GM23338 (cell line): ENCODE measurements around the gene PTPRN2.

ENCODE experiments used
- EZH2 ChIP-seq: fragments of 200-600 bp; sonication (generic); IDR thresholded peaks from one replicate; pipeline ENCODE4 v1.8.0; 2017; ENCODE audit warnings: antibody characterized with exemption, mild to moderate bottlenecking, low read depth; ENCODE audit not compliant: unreplicated experiment
- POLR2AphosphoS5 ChIP-seq: IDR thresholded peaks from 2 replicates; pipeline ENCODE4 v1.6.1; 2016; ENCODE audit warnings: antibody characterized with exemption, low read depth
- ZNF331 ChIP-seq: fragments of 250-450 bp; sonication (Bioruptor Pico); IDR thresholded peaks from 2 replicates; pipeline ENCODE4 v1.5.0; 2020; ENCODE audit warnings: low read depth, mild to moderate bottlenecking, moderate library complexity
- TF ChIP-seq, protein P1 (sequence below), 2 experiments: fragments of 200-600 bp in 1 of 2; sonication (generic) in 1 of 2; conservative IDR thresholded peaks; 2 replicates each; pipeline versions ENCODE4 v1.5.1 to v1.6.1; 2016 to 2017; ENCODE audit warnings: antibody characterized with exemption in 2 of 2, low read depth in 2 of 2, mild to moderate bottlenecking in 2 of 2, moderate library complexity in 1 of 2
- TF ChIP-seq, protein P2 (sequence below): IDR thresholded peaks from one replicate; pipeline ENCODE4 v1.6.1; 2018; ENCODE audit warnings: antibody characterized with exemption; ENCODE audit not compliant: unreplicated experiment

DNA sequence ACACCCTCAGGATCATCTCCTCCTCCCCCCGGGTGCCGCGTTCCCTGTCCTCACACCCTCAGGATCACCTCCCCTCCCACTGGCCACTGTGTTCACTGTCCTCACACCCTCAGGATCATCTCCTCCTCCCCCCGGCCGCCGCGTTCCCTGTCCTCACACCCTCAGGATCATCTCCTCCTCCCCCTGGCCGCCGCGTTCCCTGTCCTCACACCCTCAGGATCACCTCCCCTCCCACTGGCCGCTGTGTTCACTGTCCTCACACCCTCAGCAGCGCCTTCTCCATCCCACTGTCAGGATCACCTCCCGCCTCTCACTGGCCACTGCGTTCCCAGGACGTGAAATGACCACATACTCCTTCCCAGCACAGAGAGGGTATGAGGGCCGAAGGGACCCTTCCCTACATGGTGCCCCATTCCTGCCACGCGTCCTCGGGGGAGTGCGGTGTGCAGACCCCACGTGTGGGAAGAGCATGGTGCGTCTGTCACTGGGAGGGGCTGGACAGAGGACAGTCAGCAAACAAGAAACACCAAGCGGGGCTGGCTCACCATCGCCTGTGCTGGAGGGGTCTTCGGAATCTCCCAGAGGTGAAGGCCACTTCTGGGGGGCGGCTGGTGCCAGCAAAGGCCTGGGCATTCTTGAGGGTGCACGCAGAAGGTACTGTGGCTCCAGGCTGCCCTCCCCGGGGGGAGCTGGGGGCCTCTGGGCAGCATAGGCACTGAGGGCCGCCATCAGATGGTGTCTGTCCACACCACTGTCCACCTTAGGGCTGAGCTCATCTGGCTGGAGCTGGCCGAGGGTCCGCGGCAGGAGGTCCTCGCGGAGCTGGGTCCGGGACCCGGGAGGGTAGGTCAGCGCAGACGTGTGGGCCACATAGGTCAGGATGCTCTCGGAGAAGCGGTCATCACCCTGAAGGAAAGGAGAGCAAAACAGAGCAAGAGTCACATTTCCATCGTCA, 421.0 kb downstream of the PTPRN2 start:
- TF ChIP-seq EZH2 (no peak), POLR2AphosphoS5 (no peak), ZNF331 (CRISPR knock-in tag) (no peak)
- TF ChIP-seq, protein P1, sequence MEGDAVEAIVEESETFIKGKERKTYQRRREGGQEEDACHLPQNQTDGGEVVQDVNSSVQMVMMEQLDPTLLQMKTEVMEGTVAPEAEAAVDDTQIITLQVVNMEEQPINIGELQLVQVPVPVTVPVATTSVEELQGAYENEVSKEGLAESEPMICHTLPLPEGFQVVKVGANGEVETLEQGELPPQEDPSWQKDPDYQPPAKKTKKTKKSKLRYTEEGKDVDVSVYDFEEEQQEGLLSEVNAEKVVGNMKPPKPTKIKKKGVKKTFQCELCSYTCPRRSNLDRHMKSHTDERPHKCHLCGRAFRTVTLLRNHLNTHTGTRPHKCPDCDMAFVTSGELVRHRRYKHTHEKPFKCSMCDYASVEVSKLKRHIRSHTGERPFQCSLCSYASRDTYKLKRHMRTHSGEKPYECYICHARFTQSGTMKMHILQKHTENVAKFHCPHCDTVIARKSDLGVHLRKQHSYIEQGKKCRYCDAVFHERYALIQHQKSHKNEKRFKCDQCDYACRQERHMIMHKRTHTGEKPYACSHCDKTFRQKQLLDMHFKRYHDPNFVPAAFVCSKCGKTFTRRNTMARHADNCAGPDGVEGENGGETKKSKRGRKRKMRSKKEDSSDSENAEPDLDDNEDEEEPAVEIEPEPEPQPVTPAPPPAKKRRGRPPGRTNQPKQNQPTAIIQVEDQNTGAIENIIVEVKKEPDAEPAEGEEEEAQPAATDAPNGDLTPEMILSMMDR (conservative IDR thresholded peaks at IDR 0.05; ENCODE audit: low read depth in 2 of 2) = no peak
- TF ChIP-seq, protein P2, sequence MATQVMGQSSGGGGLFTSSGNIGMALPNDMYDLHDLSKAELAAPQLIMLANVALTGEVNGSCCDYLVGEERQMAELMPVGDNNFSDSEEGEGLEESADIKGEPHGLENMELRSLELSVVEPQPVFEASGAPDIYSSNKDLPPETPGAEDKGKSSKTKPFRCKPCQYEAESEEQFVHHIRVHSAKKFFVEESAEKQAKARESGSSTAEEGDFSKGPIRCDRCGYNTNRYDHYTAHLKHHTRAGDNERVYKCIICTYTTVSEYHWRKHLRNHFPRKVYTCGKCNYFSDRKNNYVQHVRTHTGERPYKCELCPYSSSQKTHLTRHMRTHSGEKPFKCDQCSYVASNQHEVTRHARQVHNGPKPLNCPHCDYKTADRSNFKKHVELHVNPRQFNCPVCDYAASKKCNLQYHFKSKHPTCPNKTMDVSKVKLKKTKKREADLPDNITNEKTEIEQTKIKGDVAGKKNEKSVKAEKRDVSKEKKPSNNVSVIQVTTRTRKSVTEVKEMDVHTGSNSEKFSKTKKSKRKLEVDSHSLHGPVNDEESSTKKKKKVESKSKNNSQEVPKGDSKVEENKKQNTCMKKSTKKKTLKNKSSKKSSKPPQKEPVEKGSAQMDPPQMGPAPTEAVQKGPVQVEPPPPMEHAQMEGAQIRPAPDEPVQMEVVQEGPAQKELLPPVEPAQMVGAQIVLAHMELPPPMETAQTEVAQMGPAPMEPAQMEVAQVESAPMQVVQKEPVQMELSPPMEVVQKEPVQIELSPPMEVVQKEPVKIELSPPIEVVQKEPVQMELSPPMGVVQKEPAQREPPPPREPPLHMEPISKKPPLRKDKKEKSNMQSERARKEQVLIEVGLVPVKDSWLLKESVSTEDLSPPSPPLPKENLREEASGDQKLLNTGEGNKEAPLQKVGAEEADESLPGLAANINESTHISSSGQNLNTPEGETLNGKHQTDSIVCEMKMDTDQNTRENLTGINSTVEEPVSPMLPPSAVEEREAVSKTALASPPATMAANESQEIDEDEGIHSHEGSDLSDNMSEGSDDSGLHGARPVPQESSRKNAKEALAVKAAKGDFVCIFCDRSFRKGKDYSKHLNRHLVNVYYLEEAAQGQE = no peak
